Osteoblast (primary cell): ENCODE measurements around the gene SHOC2. TPM values are rescaled to one million over a fixed set of nuclear protein-coding genes. Genes with fewer than 3 reads are reported as not detected.
A peak's percentile ranks its signal among the peaks of the same experiment; 100 is the strongest.

Source experiments
- DNase-seq: peaks from one replicate; pipeline ENCODE4 v3.0.0; 2011; ENCODE audit warnings: low spot score, mixed read lengths; ENCODE audit not compliant: insufficient read length; ENCODE audit errors: missing footprints
- H2AFZ ChIP-seq: 2 replicates; pipeline ENCODE4 v1.6.0; 2011; ENCODE audit warnings: mild to moderate bottlenecking, low read length
- H3K27ac ChIP-seq: 2 replicates; pipeline ENCODE4 v1.5.1; 2011; ENCODE audit warnings: mild to moderate bottlenecking, low read depth, low read length, moderate library complexity
- H3K27me3 ChIP-seq: 2 replicates; pipeline ENCODE4 v1.6.0; 2012; ENCODE audit warnings: mild to moderate bottlenecking, control low read depth, inconsistent platforms, low read length, moderate library complexity; ENCODE audit not compliant: insufficient read depth
- H3K36me3 ChIP-seq: 2 replicates; pipeline ENCODE4 v1.5.1; 2011; ENCODE audit warnings: mild to moderate bottlenecking, low read length, control low read depth, moderate library complexity; ENCODE audit not compliant: insufficient read depth
- H3K4me1 ChIP-seq: 2 replicates; pipeline ENCODE4 v1.5.1; 2011; ENCODE audit warnings: mild to moderate bottlenecking, low read length, control low read depth, moderate library complexity; ENCODE audit not compliant: insufficient read depth
- H3K4me2 ChIP-seq: 2 replicates; pipeline ENCODE4 v1.6.0; 2011; ENCODE audit warnings: mild to moderate bottlenecking, low read length; ENCODE audit not compliant: insufficient read depth
- H3K4me3 ChIP-seq: fragments of 200-600 bp; sonication (generic); 3 replicates; pipeline ENCODE4 v1.5.1; 2012; ENCODE audit warnings: mild to moderate bottlenecking, low read length, inconsistent platforms; ENCODE audit not compliant: insufficient read depth
- H3K79me2 ChIP-seq: 2 replicates; pipeline ENCODE4 v1.6.0; 2012; ENCODE audit warnings: mild to moderate bottlenecking, low read length, control low read depth, inconsistent platforms; ENCODE audit not compliant: insufficient read depth
- H3K9me3 ChIP-seq: 2 replicates; pipeline ENCODE4 v1.5.1; 2011; ENCODE audit warnings: low read depth, low read length, control low read depth
- H4K20me1 ChIP-seq: 2 replicates; pipeline ENCODE4 v1.6.0; 2012; ENCODE audit warnings: mild to moderate bottlenecking, low read length, control low read depth; ENCODE audit not compliant: insufficient read depth
- total RNA-seq: library from RNA; depleted of rRNA; stranded (reverse); fragments of >200 nt; gene quantifications from 2 replicates; pipeline ENCODE4 v1.2.3, GENCODE V29; 2012
- TF ChIP-seq, protein P1 (sequence below): IDR thresholded peaks from 2 replicates; pipeline ENCODE4 v1.5.1; 2011; ENCODE audit warnings: mild to moderate bottlenecking, low read depth, low read length, moderate library complexity; ENCODE audit errors: extremely low read depth

SHOC2 gene
- total RNA-seq, 1 donor = 73.8 TPM

DNA sequence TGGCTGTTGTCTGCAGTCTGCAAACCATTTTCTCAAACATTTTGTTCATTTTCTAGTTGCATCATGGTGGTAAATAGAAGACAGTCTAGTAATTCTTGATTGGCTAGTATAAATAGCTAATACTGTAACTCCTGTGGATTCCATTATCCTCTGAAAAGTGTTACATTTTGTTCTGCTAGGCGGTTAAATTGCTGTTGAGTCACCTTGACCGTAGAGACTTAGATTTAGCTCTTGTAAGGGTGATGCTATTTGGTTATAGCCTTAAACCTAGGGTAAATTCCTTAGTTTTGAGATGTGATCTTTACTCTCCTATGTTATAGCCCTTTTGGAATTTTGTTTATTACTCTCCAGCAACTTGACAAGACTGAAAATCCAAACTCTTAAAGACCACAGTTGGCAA is 58.8 kb downstream of the SHOC2 start:
- H2AFZ ChIP-seq = no peak overlapping the region
- peaks cover 87% of the 10 kb centered on the region for H3K79me2 ChIP-seq
- H3K27ac ChIP-seq = peak overlapping the region; percentile 6
- TF ChIP-seq, protein P1, sequence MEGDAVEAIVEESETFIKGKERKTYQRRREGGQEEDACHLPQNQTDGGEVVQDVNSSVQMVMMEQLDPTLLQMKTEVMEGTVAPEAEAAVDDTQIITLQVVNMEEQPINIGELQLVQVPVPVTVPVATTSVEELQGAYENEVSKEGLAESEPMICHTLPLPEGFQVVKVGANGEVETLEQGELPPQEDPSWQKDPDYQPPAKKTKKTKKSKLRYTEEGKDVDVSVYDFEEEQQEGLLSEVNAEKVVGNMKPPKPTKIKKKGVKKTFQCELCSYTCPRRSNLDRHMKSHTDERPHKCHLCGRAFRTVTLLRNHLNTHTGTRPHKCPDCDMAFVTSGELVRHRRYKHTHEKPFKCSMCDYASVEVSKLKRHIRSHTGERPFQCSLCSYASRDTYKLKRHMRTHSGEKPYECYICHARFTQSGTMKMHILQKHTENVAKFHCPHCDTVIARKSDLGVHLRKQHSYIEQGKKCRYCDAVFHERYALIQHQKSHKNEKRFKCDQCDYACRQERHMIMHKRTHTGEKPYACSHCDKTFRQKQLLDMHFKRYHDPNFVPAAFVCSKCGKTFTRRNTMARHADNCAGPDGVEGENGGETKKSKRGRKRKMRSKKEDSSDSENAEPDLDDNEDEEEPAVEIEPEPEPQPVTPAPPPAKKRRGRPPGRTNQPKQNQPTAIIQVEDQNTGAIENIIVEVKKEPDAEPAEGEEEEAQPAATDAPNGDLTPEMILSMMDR = no peak
- no peaks in the 10 kb centered on the region for H3K27me3 ChIP-seq
- H3K9me3 ChIP-seq = no peaks in the 10 kb centered on the region
- H3K36me3 ChIP-seq = no peaks in the 10 kb centered on the region
- peaks cover 8% of the 10 kb centered on the region for H3K4me1 ChIP-seq
- H3K4me2 ChIP-seq = no peak overlapping the region
- H4K20me1 ChIP-seq = peaks cover 29% of the 10 kb centered on the region
- H3K4me3 ChIP-seq = no peak overlapping the region
- peak; percentile 34 for DNase-seq

DNA sequence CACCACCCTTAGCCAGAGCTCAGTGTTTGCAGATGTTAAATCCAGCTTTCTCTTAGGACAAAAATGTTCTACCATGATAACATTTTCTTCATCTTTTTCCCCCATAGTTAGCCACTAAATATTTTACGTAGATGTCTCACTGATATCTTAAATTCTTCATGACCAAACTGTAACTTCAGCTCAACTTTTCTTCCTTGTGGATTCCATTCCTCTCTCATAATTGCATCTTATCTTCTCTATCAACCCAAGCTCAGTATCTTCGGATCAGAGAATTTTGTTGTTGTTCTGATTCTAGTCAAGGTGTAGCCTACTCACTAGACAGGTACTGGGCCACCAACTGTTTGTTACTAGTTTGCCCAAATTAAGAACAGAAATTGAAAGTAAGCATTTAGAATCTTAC is 60.2 kb downstream of the SHOC2 start:
- peaks cover 8% of the 10 kb centered on the region for H3K4me1 ChIP-seq
- peaks cover 30% of the 10 kb centered on the region for H4K20me1 ChIP-seq
- no peak overlapping the region for H2AFZ ChIP-seq
- DNase-seq = no peak
- no peak overlapping the region for H3K27ac ChIP-seq
- no peak overlapping the region for H3K4me2 ChIP-seq
- H3K9me3 ChIP-seq = no peaks in the 10 kb centered on the region
- no peaks in the 10 kb centered on the region for H3K36me3 ChIP-seq
- TF ChIP-seq, protein P1 = no peak
- no peaks in the 10 kb centered on the region for H3K27me3 ChIP-seq
- H3K79me2 ChIP-seq = peaks cover 86% of the 10 kb centered on the region
- H3K4me3 ChIP-seq = no peak overlapping the region

DNA sequence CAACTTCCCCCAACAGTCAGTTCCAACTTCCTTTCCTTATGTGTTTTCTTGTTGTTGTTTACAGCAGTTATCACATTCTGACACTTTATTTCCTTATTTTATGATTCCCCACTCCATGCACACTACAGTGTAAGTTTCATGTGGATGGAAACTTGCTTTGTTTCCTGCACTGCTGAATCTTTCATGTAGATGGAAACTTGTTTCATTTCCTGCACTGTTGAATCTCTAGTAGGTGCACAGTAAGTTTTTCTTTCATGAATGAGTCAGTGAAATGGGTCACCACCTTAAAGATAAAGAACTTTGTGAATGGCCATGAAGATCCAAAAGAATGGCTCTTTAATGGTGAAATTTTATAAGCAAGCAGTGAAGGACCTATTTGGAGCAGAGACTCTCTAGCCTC is 61.4 kb downstream of the SHOC2 start:
- Histone ChIP-seq H3K36me3 (no peaks in the 10 kb centered on the region), H3K4me1 (peaks cover 11% of the 10 kb centered on the region), H4K20me1 (peaks cover 32% of the 10 kb centered on the region), H3K79me2 (peaks cover 85% of the 10 kb centered on the region), H3K4me2 (no peak overlapping the region), H3K27me3 (no peaks in the 10 kb centered on the region), H3K27ac (no peak overlapping the region), H3K9me3 (no peaks in the 10 kb centered on the region), H3K4me3 (no peak overlapping the region), H2AFZ (no peak overlapping the region)
- TF ChIP-seq, protein P1 = no peak
- DNase-seq = no peak

- Histone ChIP-seq H4K20me1 (peaks cover 27% of the 10 kb centered on the region), H2AFZ (no peak overlapping the region), H3K9me3 (no peaks in the 10 kb centered on the region), H3K4me1 (peaks cover 9% of the 10 kb centered on the region), H3K79me2 (peaks cover 71% of the 10 kb centered on the region), H3K36me3 (no peaks in the 10 kb centered on the region), H3K4me2 (no peak overlapping the region), H3K27me3 (no peaks in the 10 kb centered on the region), H3K27ac (no peak overlapping the region), H3K4me3 (no peak overlapping the region)
- DNase-seq = no peak
- TF ChIP-seq, protein P1 = no peak
Measured at GRCh38 chr10:110983466-110983865, 64.1 kb downstream of the SHOC2 start.
